ENCODE measurements around the gene PEX6. TPM values are rescaled to one million over a fixed set of nuclear protein-coding genes. Genes with fewer than 3 reads are reported as not detected.
A peak's percentile ranks its signal among the peaks of the same experiment; 100 is the strongest.

Gene PEX6
- total and polyA plus RNA-seq, 2 experiments from 2014 or later = 6.5 to 25.1 TPM

GRCh38 chr6:42915732-42916131 lies 63.2 kb downstream of the PEX6 start, which contains the start of gene PTCRA (continued):
- no peak for TF ChIP-seq REST (IDR thresholded peaks at IDR 0.05; ENCODE audit: unreplicated experiment)
- no peak for TF ChIP-seq CREB1 (CRISPR knock-in tag; IDR thresholded peaks at IDR 0.05; ENCODE audit: low read depth)
- TF ChIP-seq EZH2phosphoT487 (IDR thresholded peaks at IDR 0.05; ENCODE audit: unreplicated experiment) = no peak
- no peak for TF ChIP-seq ZNF114 (CRISPR knock-in tag; IDR thresholded peaks at IDR 0.05)
- no peak for TF ChIP-seq EZH2 (IDR thresholded peaks at IDR 0.05; ENCODE audit: low read depth, unreplicated experiment)

GRCh38 chr6:42914546-42914945 lies 64.4 kb downstream of the PEX6 start:
- Histone ChIP-seq H3K4me1 (ENCODE audit: insufficient read depth) (no peaks in the 10 kb centered on the region; the same call in 1 of the 2 replicates), H3K4me3 (no peak overlapping the region), H2AFZ (peak overlapping the region; percentile 59; the same call in 1 of the 2 replicates), H3K9me2 (ENCODE audit: insufficient read depth) (no peaks in the 10 kb centered on the region), H3K79me2 (replicated peaks; ENCODE audit: insufficient read depth) (no peaks in the 10 kb centered on the region), H3K27ac (ENCODE audit: low read depth) (no peak overlapping the region), H3K4me2 (no peak overlapping the region), H3K36me3 (ENCODE audit: insufficient read depth) (no peaks in the 10 kb centered on the region), H3K27me3 (ENCODE audit: insufficient read depth) (no peaks in the 10 kb centered on the region), H3F3A (replicated peaks; ENCODE audit: low read depth) (peaks cover 3% of the 10 kb centered on the region; the same call in 1 of the 2 replicates), H4K20me1 (replicated peaks; ENCODE audit: insufficient read depth) (no peaks in the 10 kb centered on the region)
- H3K27ac Mint-ChIP-seq = peak overlapping the region; percentile 70; the same call in 1 of the 2 replicates
- peaks cover 8% of the 10 kb centered on the region for H3K27me3 Mint-ChIP-seq (ENCODE audit: insufficient read depth, low read depth, poor library complexity)
- no peaks in the 10 kb centered on the region for H3K9me3 Mint-ChIP-seq
- DNase-seq (ENCODE audit: low spot score) (no peak), ATAC-seq (no peak)
- H3K4me1 Mint-ChIP-seq = no peaks in the 10 kb centered on the region
- H3K36me3 Mint-ChIP-seq (ENCODE audit: low read depth) = no peaks in the 10 kb centered on the region
- H3K4me3 Mint-ChIP-seq = no peak overlapping the region
- no peak for TF ChIP-seq ZNF331 (CRISPR knock-in tag; IDR thresholded peaks at IDR 0.05; ENCODE audit: low read depth)
- TF ChIP-seq EZH2phosphoT487 (IDR thresholded peaks at IDR 0.05; ENCODE audit: unreplicated experiment) = no peak
- TF ChIP-seq ZNF462 (CRISPR knock-in tag; IDR thresholded peaks at IDR 0.05) = no peak
- no peak for TF ChIP-seq POLR2AphosphoS5 (IDR thresholded peaks at IDR 0.05; ENCODE audit: low read depth)
- no peak for TF ChIP-seq CTCF (conservative IDR thresholded peaks at IDR 0.05; ENCODE audit: low read depth in 2 of 2)
- TF ChIP-seq JUNB (IDR thresholded peaks at IDR 0.05; ENCODE audit: unreplicated experiment) = no peak
- TF ChIP-seq ETS1 (IDR thresholded peaks at IDR 0.05) = no peak

Data from GM23338 (cell line).